ENCODE results near the gene F9.

- TF ChIP-seq, protein P1, sequence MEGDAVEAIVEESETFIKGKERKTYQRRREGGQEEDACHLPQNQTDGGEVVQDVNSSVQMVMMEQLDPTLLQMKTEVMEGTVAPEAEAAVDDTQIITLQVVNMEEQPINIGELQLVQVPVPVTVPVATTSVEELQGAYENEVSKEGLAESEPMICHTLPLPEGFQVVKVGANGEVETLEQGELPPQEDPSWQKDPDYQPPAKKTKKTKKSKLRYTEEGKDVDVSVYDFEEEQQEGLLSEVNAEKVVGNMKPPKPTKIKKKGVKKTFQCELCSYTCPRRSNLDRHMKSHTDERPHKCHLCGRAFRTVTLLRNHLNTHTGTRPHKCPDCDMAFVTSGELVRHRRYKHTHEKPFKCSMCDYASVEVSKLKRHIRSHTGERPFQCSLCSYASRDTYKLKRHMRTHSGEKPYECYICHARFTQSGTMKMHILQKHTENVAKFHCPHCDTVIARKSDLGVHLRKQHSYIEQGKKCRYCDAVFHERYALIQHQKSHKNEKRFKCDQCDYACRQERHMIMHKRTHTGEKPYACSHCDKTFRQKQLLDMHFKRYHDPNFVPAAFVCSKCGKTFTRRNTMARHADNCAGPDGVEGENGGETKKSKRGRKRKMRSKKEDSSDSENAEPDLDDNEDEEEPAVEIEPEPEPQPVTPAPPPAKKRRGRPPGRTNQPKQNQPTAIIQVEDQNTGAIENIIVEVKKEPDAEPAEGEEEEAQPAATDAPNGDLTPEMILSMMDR (conservative IDR thresholded peaks at IDR 0.05; ENCODE audit: low read length): no peak
- no peak for TF ChIP-seq EZH2phosphoT487 (IDR thresholded peaks at IDR 0.05; ENCODE audit: borderline replicate concordance)
Observed at GRCh38 chrX:139554991-139555675, 24.6 kb downstream of the F9 start.

All from Loucy (cell line).